Measurements from ENCODE around the gene PPM1N.

PPM1N gene

GRCh38 chr19:45476304-45476703 is 21.9 kb upstream of the PPM1N start:
- Histone ChIP-seq H3K27me3 (ENCODE audit: insufficient read depth, poor library complexity, severe bottlenecking) (no peaks in the 10 kb centered on the region), H3K4me3 (replicated peaks; ENCODE audit: insufficient read depth, low read length) (no peak overlapping the region), H3K27ac (replicated peaks) (no peak overlapping the region)
- DNase-seq (ENCODE audit: low read depth in 1 of 2, low spot score in 1 of 2): no peak
- TF ChIP-seq, protein P1, sequence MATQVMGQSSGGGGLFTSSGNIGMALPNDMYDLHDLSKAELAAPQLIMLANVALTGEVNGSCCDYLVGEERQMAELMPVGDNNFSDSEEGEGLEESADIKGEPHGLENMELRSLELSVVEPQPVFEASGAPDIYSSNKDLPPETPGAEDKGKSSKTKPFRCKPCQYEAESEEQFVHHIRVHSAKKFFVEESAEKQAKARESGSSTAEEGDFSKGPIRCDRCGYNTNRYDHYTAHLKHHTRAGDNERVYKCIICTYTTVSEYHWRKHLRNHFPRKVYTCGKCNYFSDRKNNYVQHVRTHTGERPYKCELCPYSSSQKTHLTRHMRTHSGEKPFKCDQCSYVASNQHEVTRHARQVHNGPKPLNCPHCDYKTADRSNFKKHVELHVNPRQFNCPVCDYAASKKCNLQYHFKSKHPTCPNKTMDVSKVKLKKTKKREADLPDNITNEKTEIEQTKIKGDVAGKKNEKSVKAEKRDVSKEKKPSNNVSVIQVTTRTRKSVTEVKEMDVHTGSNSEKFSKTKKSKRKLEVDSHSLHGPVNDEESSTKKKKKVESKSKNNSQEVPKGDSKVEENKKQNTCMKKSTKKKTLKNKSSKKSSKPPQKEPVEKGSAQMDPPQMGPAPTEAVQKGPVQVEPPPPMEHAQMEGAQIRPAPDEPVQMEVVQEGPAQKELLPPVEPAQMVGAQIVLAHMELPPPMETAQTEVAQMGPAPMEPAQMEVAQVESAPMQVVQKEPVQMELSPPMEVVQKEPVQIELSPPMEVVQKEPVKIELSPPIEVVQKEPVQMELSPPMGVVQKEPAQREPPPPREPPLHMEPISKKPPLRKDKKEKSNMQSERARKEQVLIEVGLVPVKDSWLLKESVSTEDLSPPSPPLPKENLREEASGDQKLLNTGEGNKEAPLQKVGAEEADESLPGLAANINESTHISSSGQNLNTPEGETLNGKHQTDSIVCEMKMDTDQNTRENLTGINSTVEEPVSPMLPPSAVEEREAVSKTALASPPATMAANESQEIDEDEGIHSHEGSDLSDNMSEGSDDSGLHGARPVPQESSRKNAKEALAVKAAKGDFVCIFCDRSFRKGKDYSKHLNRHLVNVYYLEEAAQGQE (IDR thresholded peaks at IDR 0.05; ENCODE audit: insufficient replicate concordance, low read depth): no peak
- TF ChIP-seq POLR2AphosphoS5 (IDR thresholded peaks at IDR 0.05; ENCODE audit: low read depth) (no peak), CTCF (IDR thresholded peaks at IDR 0.05; ENCODE audit: insufficient read depth, low read length) (no peak), SPI1 (IDR thresholded peaks at IDR 0.05; ENCODE audit: borderline replicate concordance, low read depth) (no peak), GABPA (IDR thresholded peaks at IDR 0.05; ENCODE audit: low read depth) (no peak)

GRCh38 chr19:45477186-45477585 is 21.1 kb upstream of the PPM1N start:
- no peak overlapping the region for H3K27ac ChIP-seq (replicated peaks)
- no peak for DNase-seq (ENCODE audit: low read depth in 1 of 2, low spot score in 1 of 2)
- TF ChIP-seq POLR2AphosphoS5 (IDR thresholded peaks at IDR 0.05; ENCODE audit: low read depth) (no peak), SPI1 (IDR thresholded peaks at IDR 0.05; ENCODE audit: borderline replicate concordance, low read depth) (no peak), CTCF (IDR thresholded peaks at IDR 0.05; ENCODE audit: insufficient read depth, low read length) (no peak), GABPA (IDR thresholded peaks at IDR 0.05; ENCODE audit: low read depth) (no peak)
- TF ChIP-seq, protein P1 (IDR thresholded peaks at IDR 0.05; ENCODE audit: insufficient replicate concordance, low read depth): no peak
- no peak overlapping the region for H3K4me3 ChIP-seq (replicated peaks; ENCODE audit: insufficient read depth, low read length)
- H3K27me3 ChIP-seq (ENCODE audit: insufficient read depth, poor library complexity, severe bottlenecking): no peaks in the 10 kb centered on the region

DNA sequence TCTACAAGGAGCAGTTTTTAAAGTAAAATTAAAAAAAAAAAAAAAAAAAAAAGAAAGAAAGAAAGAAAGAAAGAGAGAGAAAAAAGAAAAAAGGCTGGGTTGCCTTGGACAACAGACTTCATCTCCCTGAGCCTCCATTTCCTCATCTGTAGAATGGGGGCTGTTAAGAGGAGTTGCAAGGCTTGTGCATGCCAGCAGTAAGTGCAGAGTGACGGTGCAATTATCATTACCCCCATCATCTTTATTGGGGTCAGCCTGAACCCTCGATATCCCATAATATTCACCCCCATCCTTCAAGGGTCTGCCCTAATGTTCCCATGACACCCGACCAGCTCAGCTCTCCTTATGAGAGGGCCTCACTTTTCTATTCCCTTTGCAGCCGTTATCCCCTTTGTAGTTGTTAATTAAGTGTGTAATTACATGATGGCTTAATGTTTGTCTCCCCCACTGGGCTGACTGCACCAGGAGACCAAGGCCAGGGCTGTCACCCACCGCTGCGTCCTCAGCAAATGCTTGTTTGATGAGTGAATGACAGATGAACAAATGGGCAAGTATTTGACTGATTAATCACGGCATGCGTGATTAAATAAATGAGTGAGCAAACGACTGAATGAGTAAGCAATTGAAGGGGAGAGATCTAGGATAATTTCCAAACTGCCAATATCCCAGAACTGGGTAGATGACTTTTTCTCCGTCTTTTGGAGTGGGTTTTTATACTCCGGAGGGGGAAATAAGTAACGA is 20.4 kb upstream of the PPM1N start:
- Histone ChIP-seq H3K4me3 (replicated peaks; ENCODE audit: insufficient read depth, low read length) (peak overlapping the region; percentile 19), H3K27me3 (ENCODE audit: insufficient read depth, poor library complexity, severe bottlenecking) (no peaks in the 10 kb centered on the region), H3K27ac (replicated peaks) (no peak overlapping the region; the same call in 1 of the 2 replicates)
- no peak for DNase-seq (ENCODE audit: low read depth in 1 of 2, low spot score in 1 of 2)
- TF ChIP-seq SPI1 (IDR thresholded peaks at IDR 0.05; ENCODE audit: borderline replicate concordance, low read depth) (no peak), GABPA (IDR thresholded peaks at IDR 0.05; ENCODE audit: low read depth) (no peak), POLR2AphosphoS5 (IDR thresholded peaks at IDR 0.05; ENCODE audit: low read depth) (no peak), CTCF (IDR thresholded peaks at IDR 0.05; ENCODE audit: insufficient read depth, low read length) (no peak)
- TF ChIP-seq, protein P1 (IDR thresholded peaks at IDR 0.05; ENCODE audit: insufficient replicate concordance, low read depth): no peak
